NCI-H2196 (cell line): ENCODE results near the gene MYO10.
"Not testable (repeated sequence)": the region's sequence is repeated elsewhere in the genome, so short reads cannot be mapped to it uniquely, and the experiment has no call there.

Experiments used
- DNase-seq: peaks from one replicate; lab custom pipeline; 2025; ENCODE audit not compliant: unreplicated experiment; lab: John Stamatoyannopoulos, UW

MYO10 gene

DNA sequence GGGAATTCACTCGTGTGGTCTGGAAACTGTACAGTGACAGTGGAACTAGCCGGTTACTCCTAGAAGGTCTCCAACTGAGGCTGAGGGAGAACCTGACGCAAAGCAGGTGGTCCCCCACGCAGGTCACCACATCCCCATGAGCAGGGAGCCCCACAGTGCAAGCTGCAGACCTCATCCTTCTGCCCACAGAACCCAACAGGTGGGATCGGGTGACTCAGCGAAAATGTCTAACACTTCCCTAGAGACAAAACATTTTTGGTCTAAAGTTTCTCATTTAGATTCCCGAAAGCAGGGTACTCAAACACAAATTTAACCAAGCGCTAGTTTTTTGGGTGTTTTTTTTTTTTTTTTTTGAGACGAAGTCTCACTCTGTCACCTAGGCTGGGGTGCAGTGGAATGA, 256.9 kb downstream of the MYO10 start:
- no peak for DNase-seq

DNA sequence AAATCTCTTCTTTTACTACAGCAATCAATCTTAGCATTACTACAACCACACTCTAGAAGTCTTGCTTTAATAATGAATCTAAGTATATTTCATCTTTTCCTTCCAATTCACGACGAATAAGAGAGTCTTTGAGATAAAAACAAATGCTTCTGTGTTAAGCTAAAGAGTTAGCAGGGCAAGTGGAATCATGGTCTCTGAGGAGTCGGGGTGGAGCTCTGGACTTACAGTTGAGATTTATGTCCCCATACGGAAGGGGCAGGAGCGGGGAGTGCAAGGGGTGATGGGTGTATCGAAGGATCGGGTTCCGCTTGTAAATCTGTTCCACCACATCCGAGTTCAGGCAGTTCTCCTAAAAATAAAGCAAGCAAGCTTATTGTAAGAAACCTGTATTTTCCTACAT, 260.3 kb downstream of the MYO10 start:
- no peak for DNase-seq

DNA sequence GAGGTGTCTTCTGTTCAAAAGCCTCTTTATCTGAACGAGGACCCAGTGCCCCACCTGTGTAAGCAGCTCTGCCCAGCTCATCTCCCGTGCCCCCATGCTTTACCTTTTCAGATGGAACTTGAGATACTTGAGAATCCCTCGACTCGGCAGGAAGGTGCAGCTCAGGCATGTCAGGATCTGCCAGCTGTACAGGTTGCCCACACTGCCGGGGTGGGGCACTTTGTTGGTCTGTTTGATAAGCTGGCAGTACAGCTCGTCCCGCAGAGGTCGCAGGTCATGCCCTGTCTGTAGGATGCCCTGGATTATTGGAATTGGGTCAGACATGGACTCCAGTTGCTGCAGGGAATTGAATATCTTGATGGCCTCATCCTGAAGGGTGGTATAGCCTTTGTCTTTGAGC, 261.3 kb downstream of the MYO10 start:
- DNase-seq: no peak

DNA sequence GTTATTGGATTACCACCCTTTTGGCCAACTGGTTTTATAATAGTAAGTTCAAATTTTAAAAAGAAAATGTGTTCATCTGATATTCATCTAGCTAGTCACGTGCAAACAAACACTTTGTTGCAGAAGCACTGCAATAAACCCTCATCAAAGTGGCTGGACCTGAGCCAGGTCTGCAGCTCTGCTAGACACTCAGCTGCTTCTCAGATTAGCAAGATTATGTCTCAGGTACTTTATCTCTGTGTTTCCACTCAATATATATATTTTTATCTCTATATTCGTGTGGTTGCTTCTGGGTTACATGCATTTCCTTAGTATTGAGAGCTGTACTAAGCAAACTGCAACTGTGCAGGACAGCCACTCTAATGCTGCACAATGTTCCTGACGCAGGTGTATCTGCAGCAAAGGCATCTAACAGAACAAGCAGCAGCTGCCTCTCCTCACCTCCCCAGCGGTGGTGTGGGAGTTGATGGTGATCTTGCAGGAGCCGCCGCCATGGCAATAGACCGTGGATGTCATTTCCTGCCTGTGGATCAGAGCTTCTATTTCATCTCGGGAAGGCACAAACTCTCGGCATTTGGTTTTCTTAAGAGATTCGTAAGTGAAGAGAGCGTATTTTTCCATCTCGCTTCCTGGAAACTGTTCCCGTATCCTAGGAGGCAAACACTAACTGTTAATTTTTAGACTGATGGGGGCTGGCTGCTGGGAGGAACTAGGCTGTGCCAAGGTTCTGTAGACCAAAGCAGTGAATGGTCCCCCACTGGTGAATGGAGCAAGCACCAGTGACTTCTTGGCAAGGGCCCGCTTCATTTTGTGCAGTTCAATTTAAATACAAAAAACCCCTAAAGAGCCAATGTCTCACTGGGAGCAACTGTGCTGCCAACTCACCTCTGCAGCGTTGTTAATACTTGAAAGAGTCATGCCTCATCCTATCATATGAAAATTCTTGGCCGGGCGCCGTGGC, 262.6 kb downstream of the MYO10 start:
- peak; percentile 3 for DNase-seq

DNA sequence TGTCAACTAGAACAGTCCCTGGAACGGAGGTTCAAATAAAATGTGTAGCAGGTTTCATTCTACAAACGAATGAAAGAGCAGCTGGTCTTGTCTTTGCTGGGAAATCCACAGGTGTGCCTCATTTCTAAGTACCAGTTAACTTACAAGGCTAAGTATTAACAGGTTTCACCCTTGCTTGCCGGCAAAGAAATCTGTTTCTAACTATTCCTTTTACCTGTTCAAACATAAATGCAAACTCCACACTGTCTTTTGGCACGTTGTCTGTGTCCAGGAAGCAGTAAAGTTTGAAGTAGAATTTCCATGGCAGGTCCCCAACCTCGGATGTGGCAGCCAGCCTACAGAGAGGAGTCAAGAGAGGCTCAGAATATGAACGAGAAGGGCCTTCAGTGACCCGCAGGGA, 264.9 kb downstream of the MYO10 start:
- DNase-seq: no peak

DNA sequence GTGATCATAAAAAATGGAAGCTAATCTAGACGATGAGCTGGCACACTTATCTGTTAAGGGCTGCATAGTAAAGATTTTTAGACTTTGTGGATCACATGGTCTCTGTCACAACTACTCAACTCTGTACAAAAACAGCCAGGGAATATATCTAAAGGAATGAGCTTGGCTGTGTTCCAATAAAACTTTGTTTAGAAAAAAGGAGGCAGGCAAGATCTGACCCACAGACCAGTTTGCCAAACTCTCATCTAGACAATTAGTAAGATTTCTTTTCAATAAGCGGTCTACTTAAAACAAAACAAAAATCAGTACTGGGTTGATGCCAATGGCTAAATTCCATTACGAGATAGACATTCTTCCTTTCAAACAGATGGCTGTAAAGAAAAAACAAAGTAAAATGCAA, 266.3 kb downstream of the MYO10 start:
- no peak for DNase-seq

DNA sequence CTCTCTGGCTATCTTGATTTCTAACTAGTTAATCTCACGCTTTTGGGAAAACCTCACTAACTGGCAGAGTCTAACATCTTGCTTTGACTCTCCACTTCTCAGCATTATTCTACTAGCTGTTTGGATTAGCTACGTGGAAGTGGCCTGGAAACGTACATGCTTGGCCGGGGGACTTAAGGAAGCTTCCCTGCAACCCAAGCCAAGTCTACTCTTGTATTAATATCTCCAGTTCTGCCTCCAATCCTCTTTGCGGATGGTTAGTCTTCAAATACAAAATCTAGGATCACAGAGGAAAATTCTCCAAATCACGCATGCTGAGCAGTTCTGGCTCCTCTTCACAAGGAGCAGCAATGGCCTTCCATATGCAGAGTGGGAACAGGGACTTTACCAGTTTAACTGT, 267.5 kb downstream of the MYO10 start:
- no peak for DNase-seq

DNA sequence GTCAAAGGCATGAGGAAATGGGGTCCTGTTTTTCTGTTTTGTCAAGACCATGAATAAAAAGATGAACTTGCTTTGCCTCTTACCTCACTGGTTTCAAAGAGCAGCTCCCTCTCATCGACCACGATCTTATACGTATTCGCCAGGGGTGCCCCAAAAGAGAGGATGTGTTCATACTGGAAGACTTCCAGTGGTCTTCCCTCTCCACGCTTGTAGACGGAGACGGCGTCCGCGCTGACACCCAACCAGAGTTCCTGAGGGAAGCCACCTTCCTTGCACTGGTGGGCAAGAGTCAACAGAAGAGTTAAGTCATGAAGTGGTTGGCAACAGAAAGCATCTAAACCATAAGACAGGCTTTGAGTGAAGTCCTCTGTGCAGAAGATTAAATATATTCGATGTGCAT, 267.9 kb downstream of the MYO10 start:
- DNase-seq: no peak

DNA sequence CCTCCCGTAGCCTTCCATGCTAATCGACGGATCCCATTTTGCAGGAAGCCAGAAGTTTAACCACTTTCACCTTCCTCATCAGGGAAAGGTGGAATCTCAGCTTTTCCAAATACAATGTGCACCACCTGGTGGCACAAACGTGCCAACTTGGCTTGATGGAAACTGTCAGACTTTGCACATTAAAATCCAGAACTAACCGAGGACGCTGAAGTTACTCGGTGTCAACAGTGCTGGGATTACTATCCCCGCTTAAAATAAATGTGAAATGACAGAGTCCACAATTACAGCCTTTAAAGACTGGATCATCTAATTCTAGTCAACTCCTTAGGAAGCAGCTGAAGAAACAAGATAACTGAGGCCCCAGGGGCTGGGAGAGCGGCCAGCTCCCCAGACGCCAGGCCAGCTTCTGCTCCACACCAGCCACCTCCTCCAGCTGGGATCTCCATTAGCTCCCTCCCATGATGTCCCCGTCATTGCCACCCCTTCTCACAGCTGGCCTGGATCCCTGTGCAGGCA, 269.1 kb downstream of the MYO10 start:
- peak; percentile 7 for DNase-seq

DNA sequence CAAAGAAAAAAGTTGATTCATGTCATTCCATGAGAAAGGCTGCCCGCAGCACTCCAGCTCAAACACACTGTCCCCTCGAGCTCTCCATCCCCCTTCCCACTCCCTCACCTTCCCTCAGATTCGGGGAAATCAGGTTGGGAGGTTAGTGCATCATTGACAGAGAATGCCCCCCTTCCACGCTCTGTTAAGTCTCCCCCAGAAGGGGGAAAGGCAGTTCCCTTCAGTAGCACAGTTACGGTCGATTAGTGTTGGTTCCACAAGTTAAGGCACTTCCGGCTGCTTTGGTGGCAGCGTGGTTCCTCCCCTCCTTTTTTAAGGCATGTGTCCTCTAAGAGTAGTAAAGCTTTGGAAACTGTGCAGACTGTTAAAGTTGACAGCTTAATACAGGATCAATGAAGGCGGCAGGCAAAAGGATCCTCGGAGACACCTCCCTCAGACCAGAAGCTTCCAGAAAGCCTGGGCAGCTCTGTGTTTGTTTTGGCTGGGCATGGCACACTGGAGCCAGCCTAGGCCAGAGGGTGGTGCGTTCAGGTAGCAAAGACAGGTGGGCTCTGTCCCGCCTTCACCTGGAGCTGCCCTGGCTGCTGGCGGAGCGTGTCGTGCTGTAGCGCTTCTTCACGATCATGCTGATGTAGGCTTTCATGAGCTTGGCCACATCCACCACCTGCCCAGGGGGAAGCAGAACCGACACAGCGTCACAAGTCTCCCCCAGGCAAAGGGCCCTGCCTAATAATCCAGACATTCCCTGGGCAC, 269.8 kb downstream of the MYO10 start:
- no peak for DNase-seq

DNA sequence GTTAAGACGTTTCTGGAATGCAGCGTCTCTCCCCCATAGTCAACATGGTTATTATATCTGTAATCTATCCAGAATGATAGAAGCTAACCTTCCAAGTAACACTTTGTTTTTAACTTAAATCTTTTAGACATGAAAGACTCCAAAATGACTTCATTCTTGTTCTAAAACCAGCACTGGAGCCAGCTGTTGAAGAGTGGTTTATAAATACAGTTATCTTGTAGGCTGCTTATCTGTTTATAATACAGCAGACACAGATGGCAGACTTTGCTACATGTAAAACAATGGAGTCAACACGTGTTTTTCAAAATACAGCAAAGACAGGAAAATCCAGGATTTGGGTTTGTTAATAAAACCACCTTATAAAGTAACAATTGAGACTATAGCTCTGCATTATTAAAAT, 270.5 kb downstream of the MYO10 start:
- DNase-seq: no peak

DNA sequence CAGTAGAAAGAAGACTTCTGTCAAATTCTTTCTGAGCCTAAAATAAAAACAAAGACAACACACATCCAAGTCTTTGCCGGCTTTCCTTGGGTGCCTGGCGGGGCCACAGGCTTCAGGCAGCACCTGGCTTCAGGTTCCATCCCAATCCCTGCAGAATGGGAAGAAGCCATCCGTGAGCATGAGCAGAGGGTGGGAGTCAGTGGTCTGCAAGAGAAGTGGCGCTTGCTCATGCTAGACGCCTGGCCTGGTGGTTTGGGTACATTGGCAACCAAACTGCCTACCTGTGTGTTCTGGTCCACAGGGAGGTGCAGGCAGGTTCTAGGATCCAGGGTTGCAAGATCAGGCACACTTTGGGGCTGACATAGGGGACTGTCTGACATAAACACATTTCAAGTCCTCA, 271.7 kb downstream of the MYO10 start:
- no peak for DNase-seq

DNA sequence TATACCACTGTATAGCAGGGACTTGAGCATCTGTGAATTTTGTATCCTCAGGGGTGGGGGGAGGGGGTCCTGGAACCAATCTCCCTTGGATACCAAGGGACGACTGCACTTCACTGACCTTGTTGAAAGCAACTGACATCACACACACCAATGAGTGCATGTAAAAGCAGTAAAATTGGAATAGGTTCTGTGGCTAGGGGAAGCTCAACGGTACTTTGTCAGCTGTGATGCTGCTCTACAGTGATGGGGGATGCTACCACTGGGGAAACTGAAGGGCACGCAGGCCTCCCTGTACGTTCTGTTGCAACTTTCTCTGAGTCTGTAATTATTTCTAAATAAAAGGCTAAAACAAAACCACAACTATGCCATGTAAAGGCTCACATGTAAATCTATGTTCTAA, 272.2 kb downstream of the MYO10 start:
- DNase-seq: no peak

DNA sequence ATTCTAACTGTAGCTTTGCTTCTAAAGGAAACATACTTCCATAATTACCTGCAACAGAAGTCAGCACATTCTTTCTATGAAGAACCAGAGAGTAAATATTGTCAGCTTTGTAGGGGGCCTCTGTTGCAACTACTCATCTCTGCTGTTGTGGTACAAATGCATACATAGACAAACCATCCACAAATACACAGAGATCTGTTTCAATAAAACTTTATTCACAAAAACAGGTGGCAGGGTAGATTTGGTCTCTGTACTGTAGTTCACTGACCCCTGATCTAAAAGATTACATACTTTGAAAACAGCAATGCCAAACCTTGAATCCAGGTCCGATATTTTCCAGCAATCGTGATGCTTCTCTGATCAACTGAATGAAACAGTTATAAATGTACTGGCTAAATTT, 274.4 kb downstream of the MYO10 start:
- no peak for DNase-seq

DNA sequence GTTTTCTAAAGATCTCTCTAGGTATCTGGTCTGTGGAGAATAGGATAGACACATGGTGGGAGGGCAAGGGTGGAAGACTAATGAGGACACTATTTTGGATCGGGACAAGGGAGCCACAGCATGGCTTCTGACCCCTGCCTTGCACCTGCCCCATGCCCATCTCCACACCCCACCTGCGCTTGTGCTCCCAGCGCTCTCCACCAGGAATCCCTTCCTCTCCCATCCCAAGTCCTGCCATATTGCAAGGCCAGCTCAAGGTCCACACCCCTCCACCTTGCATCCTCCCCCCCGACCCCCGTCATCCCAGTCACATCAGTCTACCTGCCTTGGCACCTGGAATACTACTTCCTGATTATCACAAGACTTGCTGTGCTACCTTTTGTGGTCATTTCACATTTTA, 275.1 kb downstream of the MYO10 start:
- DNase-seq: no peak

DNA sequence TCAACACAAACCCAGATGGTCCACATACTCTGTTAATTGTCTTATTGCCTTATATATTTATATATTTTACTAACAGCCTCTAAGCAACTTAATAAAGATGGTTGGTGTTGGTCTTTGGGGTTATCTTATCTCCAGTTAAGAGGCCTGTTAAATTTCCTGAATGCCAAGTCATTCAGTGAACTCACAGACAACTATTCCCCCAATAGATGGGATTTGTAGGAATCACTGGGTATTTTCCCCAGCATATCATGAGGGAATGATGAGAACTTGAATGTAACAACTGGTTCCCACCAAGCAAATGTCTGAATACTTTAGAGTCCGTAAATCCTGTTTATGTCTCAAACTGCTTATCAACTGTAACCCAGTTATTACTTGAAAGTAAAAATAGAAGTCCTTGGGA, 276.6 kb downstream of the MYO10 start:
- no peak for DNase-seq

DNA sequence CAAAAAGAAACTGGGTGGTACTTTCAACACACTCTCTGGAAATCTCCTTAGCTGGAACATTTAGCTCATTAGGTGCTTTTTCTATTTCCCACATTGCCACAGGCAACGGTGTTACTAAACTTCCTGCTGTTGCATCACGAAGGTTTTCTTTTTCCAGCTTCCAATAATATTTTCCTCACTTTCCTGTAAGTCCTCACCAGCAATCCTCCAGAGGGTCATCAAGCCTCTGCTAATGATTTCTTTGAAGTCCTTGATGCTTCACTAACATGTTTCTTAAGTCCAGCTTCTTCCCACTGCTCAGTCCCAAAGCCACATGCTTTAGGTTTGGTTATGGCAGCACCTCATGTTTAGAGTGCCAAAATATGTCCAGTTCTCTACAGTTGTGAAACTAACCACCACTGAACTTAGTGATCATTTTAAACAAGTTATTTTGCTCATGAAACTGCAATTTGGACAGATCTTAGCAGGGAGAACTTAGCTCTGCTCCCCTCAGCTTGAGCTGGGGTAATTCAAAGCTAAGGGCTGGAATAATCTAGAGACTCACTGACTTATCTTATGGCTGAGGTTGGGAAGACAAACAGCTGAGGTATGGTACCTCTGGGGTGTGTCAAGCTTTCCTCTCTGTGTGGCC, 279.4 kb downstream of the MYO10 start:
- DNase-seq: no peak

DNA sequence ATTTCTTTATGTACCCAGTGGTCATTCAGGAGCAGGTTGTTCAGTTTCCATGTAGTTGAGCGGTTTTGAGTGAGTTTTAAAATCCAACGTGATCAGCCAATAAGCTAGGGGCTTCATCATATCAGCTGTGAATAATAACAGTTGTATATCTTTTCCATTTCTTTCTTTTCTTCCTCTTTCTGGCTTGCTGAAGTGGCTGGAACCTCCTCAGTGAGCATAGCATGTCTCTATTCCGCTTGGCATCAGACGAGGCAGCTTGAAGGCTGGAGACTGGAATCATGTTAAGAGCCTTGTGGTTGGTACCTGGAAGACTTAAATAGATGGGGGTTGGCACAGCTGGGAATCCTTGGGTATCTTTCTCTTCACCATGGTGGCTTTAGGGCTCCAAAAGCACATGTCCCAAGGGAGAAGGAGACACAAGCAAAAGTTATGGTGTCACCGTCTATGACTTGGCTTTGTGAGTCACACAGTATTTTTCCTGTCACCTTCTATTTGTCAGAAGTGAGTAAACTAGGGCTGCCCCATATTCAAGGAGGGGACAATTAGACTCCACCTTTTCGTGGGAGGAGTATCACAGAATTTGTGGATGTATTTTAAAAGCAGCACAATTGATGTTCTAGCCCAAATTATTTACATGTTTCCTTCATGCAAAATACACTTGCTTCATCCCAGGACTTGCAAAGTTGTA, 281.3 kb downstream of the MYO10 start:
- DNase-seq: no peak

DNA sequence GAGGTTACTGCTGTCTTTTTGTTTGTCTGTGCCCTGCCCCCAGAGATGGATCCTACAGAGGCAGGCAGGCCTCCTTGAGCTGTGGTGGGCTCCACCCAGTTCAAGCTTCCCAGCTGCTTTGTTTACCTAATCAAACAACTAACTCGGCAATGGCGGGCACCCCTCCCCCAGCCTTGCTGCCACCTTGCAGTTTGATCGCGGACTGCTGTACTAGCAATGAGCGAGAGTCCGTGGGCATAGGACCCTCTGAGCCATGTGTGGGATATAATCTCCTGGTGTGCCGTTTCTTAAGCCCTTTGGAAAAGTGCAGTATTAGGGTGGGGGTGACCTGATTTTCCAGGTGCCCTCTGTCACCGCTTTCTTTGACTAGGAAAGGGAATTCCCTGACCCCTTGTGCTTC, 287.3 kb downstream of the MYO10 start:
- DNase-seq: not testable (repeated sequence)

DNA sequence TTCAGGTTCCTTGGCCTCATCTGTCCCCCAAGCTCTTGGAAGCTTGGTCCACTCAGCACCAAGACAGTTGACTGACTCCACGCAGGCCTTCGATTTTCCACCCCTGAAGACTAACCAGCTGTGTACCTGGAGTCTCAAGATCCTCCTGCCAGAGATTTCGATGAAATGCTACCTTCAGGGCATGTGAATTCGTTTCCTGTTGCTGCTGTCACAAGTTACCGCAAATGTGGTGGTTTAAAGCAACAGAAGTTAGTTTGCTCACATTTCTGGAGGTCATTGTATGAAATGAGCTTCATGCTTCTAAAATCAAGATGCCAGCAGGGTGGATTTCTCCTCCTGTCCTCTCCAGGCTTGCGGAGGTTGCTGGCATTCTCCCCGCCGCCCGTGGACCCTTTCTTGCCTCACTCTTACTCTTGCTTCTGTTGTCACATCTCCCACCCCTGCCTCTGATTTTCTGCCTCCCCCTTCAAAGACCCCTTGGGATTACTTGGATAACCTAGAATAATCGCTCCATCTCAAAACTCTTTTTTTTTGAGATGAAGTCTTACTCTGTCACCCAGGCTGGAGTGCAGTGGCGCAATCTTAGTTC, 291.7 kb downstream of the MYO10 start:
- no peak for DNase-seq

DNA sequence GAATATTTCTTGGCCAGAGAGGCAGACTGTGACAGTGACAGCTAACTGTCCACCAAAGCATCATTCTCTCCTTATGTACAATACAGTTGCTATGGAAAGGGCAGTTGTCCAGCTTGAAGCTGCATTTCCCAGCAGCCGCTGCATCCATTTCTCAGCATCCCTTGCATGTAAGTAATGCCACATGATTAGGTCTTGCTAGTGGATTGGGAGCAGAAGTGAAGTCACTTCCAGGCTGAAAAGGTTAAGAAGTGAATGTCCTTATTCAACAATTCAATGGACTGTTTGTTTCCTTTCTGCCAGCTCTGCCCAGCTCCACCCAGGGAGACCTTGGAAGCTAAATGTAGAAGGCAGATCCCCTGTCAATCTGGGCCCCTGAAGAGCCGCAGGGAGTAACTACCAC, 293.2 kb downstream of the MYO10 start:
- DNase-seq: no peak
